HG03135 (cell line): Measurements from ENCODE around the gene TMEM86A.
A peak's percentile ranks its signal among the peaks of the same experiment; 100 is the strongest.

Source experiments
- ATAC-seq: cut with Tn5 transposase; IDR thresholded peaks from one replicate; pipeline ENCODE4 v1.9.1; 2021; ENCODE audit warnings: mild to moderate bottlenecking, moderate library complexity; ENCODE audit not compliant: unreplicated experiment

Gene TMEM86A

GRCh38 chr11:18699848-18700261 is 1.3 kb downstream of the TMEM86A start:
- no peak for ATAC-seq

GRCh38 chr11:18700375-18700774 is 1.8 kb downstream of the TMEM86A start:
- ATAC-seq: no peak

GRCh38 chr11:18700872-18701271 is 2.3 kb downstream of the TMEM86A start:
- ATAC-seq: no peak

GRCh38 chr11:18701614-18702216 is 3.1 kb downstream of the TMEM86A start:
- no peak for ATAC-seq

GRCh38 chr11:18703001-18703763 is 4.6 kb downstream of the TMEM86A start:
- no peak for ATAC-seq

GRCh38 chr11:18704045-18704645 is 5.6 kb downstream of the TMEM86A start:
- ATAC-seq: no peak

- no peak for ATAC-seq
Observed at GRCh38 chr11:18704698-18705097, 6.1 kb downstream of the TMEM86A start.

- no peak for ATAC-seq
Observed at GRCh38 chr11:18705651-18706281, 7.2 kb downstream of the TMEM86A start.

GRCh38 chr11:18706330-18707243 is 8.0 kb downstream of the TMEM86A start:
- ATAC-seq: no peak

GRCh38 chr11:18707811-18708340 is 9.3 kb downstream of the TMEM86A start:
- no peak for ATAC-seq

GRCh38 chr11:18709414-18709813 is 10.8 kb downstream of the TMEM86A start:
- ATAC-seq: no peak

GRCh38 chr11:18710545-18710944 is 12.0 kb downstream of the TMEM86A start:
- ATAC-seq: no peak

GRCh38 chr11:18713646-18714442 is 15.3 kb downstream of the TMEM86A start:
- no peak for ATAC-seq

- no peak for ATAC-seq
Observed at GRCh38 chr11:18714443-18714780, 15.8 kb downstream of the TMEM86A start.

- no peak for ATAC-seq
Observed at GRCh38 chr11:18715476-18715875, 16.9 kb downstream of the TMEM86A start.

- no peak for ATAC-seq
Observed at GRCh38 chr11:18720091-18720807, 21.7 kb downstream of the TMEM86A start.

GRCh38 chr11:18720808-18721560 is 22.4 kb downstream of the TMEM86A start:
- peak; percentile 67 for ATAC-seq

- ATAC-seq: peak; percentile 71
Observed at GRCh38 chr11:18721561-18722292, 23.1 kb downstream of the TMEM86A start.
